Measurements from ENCODE around the gene PLCG1.

DNA sequence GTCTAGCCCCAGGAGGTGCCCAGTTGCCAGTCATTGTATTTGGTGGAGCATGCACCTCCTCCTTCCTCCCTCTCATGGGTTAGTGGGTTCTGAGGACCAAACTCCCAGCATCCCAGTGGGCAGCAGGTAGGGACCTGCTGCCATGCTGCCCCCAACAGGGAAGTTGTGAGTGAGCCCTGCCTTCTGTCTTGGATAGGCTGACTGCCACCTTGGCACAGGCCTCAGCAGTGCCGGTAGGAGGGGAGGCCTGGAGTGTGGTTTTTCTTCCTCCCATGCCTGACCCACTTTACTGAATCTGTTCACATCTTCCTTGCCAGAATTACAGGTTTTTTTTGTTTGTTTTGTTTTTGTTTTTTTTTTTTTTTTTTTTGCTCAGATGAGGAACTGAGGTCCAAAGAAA lies 24.5 kb downstream of the PLCG1 start:
- TF ChIP-seq, protein P1, sequence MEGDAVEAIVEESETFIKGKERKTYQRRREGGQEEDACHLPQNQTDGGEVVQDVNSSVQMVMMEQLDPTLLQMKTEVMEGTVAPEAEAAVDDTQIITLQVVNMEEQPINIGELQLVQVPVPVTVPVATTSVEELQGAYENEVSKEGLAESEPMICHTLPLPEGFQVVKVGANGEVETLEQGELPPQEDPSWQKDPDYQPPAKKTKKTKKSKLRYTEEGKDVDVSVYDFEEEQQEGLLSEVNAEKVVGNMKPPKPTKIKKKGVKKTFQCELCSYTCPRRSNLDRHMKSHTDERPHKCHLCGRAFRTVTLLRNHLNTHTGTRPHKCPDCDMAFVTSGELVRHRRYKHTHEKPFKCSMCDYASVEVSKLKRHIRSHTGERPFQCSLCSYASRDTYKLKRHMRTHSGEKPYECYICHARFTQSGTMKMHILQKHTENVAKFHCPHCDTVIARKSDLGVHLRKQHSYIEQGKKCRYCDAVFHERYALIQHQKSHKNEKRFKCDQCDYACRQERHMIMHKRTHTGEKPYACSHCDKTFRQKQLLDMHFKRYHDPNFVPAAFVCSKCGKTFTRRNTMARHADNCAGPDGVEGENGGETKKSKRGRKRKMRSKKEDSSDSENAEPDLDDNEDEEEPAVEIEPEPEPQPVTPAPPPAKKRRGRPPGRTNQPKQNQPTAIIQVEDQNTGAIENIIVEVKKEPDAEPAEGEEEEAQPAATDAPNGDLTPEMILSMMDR (optimal IDR thresholded peaks at IDR 0.05 in 1 of 3, IDR thresholded peaks at IDR 0.05 in 1 of 3, conservative IDR thresholded peaks at IDR 0.05 in 1 of 3; ENCODE audit: extremely low read depth in 1 of 3, insufficient read depth in 2 of 3, low read length in 3 of 3) = peak in 1 of 3 experiments; percentile 20
- TF ChIP-seq EZH2 (IDR thresholded peaks at IDR 0.05; ENCODE audit: low read length) = no peak
